Measurements from ENCODE around the gene SPAG9.
"Not testable (repeated sequence)": the region's sequence is repeated elsewhere in the genome, so short reads cannot be mapped to it uniquely, and the experiment has no call there.

SPAG9 gene

GRCh38 chr17:51118330-51119195, 2.1 kb downstream of the SPAG9 start:
- H3K27me3 Mint-ChIP-seq, result no peaks in the 10 kb centered on the region
- no peak overlapping the region for H3K27ac Mint-ChIP-seq
- ATAC-seq (no peak), DNase-seq (no peak)
- no peaks in the 10 kb centered on the region for H3K9me3 Mint-ChIP-seq
- H3K4me1 Mint-ChIP-seq, result peaks cover 60% of the 10 kb centered on the region
- H3K4me3 Mint-ChIP-seq, result peak overlapping the region; percentile 93 to 99

GRCh38 chr17:51115179-51115578, 5.5 kb downstream of the SPAG9 start:
- no peaks in the 10 kb centered on the region for H3K27me3 Mint-ChIP-seq
- no peak overlapping the region for H3K27ac Mint-ChIP-seq
- ATAC-seq (no peak), DNase-seq (no peak)
- H3K4me3 Mint-ChIP-seq, result no peak overlapping the region
- H3K9me3 Mint-ChIP-seq, result no peaks in the 10 kb centered on the region
- H3K4me1 Mint-ChIP-seq, result peaks cover 42% of the 10 kb centered on the region

GRCh38 chr17:51112303-51113222, 8.1 kb downstream of the SPAG9 start:
- not testable (repeated sequence) for H3K4me3 Mint-ChIP-seq, DNase-seq, ATAC-seq, H3K27me3 Mint-ChIP-seq, H3K27ac Mint-ChIP-seq, H3K9me3 Mint-ChIP-seq
- peaks cover 26% of the 10 kb centered on the region for H3K4me1 Mint-ChIP-seq

- ATAC-seq, result no peak
- H3K27me3 Mint-ChIP-seq, result no peaks in the 10 kb centered on the region
- H3K4me3 Mint-ChIP-seq, result no peak overlapping the region
- peak overlapping the region in 1 of 2 donors; percentile 71 for H3K27ac Mint-ChIP-seq
- DNase-seq, result no peak
- H3K9me3 Mint-ChIP-seq, result no peaks in the 10 kb centered on the region
- H3K4me1 Mint-ChIP-seq, result peaks cover 11% of the 10 kb centered on the region
Measured at GRCh38 chr17:51107778-51108177, 12.9 kb downstream of the SPAG9 start.

DNA sequence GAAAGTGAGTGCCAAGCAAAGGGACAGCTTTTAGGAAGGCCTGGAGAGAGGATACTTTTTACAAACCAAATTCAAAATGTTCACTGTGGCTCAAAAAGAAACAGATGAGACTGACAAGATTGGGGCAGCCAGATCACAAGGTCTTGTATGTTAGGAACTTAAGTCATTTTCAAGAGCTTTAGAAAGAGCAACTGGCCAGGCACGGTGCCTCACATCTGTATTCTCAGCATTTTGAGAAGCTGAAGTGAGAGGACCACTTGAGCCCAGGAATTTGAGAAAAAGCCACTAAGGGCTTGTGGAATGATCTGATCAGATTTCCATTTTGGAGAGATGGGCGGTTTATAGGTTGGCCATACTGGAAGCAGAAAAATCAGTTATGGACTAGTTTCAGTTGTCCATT, 17.2 kb downstream of the SPAG9 start:
- Mint-ChIP-seq H3K4me1 (peaks cover 12% of the 10 kb centered on the region), H3K9me3 (no peaks in the 10 kb centered on the region), H3K4me3 (no peak overlapping the region), H3K27me3 (no peaks in the 10 kb centered on the region), H3K27ac (no peak overlapping the region)
- ATAC-seq (no peak), DNase-seq (no peak)

DNA sequence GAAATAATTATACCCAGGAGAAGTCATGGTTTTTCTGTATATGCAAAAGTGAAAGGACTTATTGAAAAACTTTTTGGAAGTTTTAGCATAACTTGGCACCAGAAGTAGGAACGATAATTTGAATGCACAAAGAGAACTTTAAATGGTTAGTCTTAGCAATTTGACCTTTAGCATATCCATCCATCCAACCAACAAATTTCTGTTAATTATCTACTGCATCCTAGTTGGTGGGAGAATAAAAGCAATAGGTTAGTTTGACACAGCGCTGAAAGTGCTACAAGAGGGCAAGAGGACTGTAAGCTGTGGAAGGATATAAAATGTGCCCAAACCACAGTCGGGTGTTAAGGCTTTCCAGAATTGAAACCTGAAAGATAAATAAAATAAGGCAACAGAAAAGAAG, 17.6 kb downstream of the SPAG9 start:
- Mint-ChIP-seq H3K27ac (no peak overlapping the region), H3K4me1 (peaks cover 16% of the 10 kb centered on the region), H3K9me3 (no peaks in the 10 kb centered on the region), H3K4me3 (no peak overlapping the region), H3K27me3 (no peaks in the 10 kb centered on the region)
- DNase-seq, result no peak
- no peak for ATAC-seq

GRCh38 chr17:51097708-51098446, 22.8 kb downstream of the SPAG9 start:
- H3K27me3 Mint-ChIP-seq, result no peaks in the 10 kb centered on the region
- H3K27ac Mint-ChIP-seq, result no peak overlapping the region

GRCh38 chr17:51091635-51092034, 29.0 kb downstream of the SPAG9 start:
- peaks cover 8% of the 10 kb centered on the region for H3K4me1 Mint-ChIP-seq
- ATAC-seq, result no peak
- peak overlapping the region in 1 of 2 donors; percentile 57 for H3K27ac Mint-ChIP-seq
- H3K27me3 Mint-ChIP-seq, result no peaks in the 10 kb centered on the region
- DNase-seq, result no peak
- no peaks in the 10 kb centered on the region for H3K9me3 Mint-ChIP-seq
- H3K4me3 Mint-ChIP-seq, result no peak overlapping the region

More at GRCh38 chr17:51097708-51098446, 22.8 kb downstream of the SPAG9 start:
- ATAC-seq, result peak; percentile 39
- Mint-ChIP-seq H3K4me3 (no peak overlapping the region), H3K4me1 (peaks cover 25% of the 10 kb centered on the region), H3K9me3 (no peaks in the 10 kb centered on the region)
- DNase-seq, result no peak

GRCh38 chr17:51088868-51089267, 31.8 kb downstream of the SPAG9 start:
- H3K27ac Mint-ChIP-seq, H3K4me3 Mint-ChIP-seq, ATAC-seq, DNase-seq, H3K4me1 Mint-ChIP-seq, H3K9me3 Mint-ChIP-seq, H3K27me3 Mint-ChIP-seq: not testable (repeated sequence)

- H3K4me3 Mint-ChIP-seq, result no peak overlapping the region
Measured at GRCh38 chr17:51088287-51088686, 32.4 kb downstream of the SPAG9 start.

DNA sequence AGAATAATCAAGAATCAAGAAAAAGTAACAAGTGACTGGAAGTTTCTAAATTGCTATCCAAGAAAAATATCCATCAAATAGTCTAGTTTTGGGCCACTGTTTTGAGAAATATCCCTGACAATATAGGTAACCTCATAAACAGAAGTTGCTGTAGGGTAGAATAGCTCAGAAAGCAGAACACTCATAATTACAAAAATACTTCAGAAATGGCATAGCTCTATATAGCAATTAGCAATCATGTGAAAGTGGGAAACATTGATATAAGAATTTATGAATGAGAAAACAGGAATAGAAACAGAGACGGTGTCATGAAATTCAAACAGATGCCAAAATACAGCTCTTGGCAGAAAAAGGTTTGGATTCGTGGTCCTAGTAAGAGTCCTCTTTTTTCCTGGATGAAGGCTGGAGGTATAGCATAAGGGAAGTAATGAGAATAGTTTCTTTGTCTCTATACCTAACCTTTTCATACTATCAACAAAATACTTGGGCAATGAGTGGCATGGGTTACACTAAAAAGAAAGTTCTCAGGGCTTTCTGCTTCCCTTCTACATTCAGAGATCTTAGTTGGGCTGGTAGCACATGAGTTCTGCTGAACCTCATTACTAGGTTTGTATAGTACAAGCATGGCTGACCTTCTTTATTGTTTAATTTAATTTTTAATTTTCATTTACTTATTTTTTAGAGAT, 33.5 kb downstream of the SPAG9 start:
- no peaks in the 10 kb centered on the region for H3K9me3 Mint-ChIP-seq
- H3K27ac Mint-ChIP-seq, result no peak overlapping the region
- no peak overlapping the region for H3K4me3 Mint-ChIP-seq
- H3K27me3 Mint-ChIP-seq, result no peaks in the 10 kb centered on the region
- ATAC-seq (no peak), DNase-seq (no peak)
- H3K4me1 Mint-ChIP-seq, result peaks cover 5% of the 10 kb centered on the region

More at GRCh38 chr17:51088287-51088686, 32.4 kb downstream of the SPAG9 start:
- H3K27ac Mint-ChIP-seq, result no peak overlapping the region
- DNase-seq (no peak), ATAC-seq (no peak)
- no peaks in the 10 kb centered on the region for H3K9me3 Mint-ChIP-seq
- no peaks in the 10 kb centered on the region for H3K27me3 Mint-ChIP-seq
- peaks cover 5% of the 10 kb centered on the region for H3K4me1 Mint-ChIP-seq

- peak overlapping the region in 1 of 2 donors; percentile 69 for H3K27ac Mint-ChIP-seq
- H3K9me3 Mint-ChIP-seq, result no peaks in the 10 kb centered on the region
- H3K4me1 Mint-ChIP-seq, result peaks cover 5% of the 10 kb centered on the region
- no peaks in the 10 kb centered on the region for H3K27me3 Mint-ChIP-seq
- ATAC-seq (no peak), DNase-seq (no peak)
- H3K4me3 Mint-ChIP-seq, result no peak overlapping the region
Measured at GRCh38 chr17:51085150-51085805, 35.4 kb downstream of the SPAG9 start.

DNA sequence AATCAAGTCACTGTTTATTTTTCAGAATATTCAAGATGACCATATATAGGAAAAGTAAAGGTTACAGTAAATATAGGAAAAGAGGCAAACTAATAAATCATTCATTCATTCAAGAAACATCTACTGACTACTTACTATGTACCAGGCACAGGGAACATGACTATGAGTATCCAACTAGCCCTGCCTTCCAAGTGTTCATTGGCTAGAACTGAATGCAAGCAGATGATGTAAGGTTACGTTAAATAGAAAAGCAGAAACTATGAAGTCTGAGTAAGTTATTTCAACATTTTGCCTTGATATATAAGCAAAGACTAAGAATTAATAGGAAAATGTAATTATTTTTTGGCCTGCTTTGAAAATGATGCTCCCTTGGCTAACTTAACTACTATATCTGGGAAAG, 36.7 kb downstream of the SPAG9 start:
- no peak for ATAC-seq
- no peak overlapping the region for H3K27ac Mint-ChIP-seq

DNA sequence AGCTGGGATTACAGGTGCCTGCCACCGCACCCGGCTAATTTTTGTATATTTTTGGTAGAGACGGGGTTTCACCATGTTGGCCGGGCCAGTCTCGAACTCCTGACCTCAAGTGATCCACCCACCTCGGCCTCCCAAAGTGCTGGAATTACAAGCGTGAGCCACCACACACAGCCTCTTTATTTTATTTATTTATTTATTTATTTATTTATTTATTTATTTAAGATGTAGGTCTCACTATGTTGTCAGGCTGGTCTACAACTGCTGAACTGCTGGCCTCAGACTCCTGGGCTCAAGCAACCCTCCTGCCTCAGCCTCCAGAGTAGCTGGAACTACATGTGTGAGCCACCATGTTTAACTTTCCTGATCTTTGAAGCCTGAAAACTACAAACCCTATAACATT, 37.3 kb downstream of the SPAG9 start:
- not testable (repeated sequence) for H3K4me3 Mint-ChIP-seq, H3K4me1 Mint-ChIP-seq, H3K27ac Mint-ChIP-seq, H3K9me3 Mint-ChIP-seq, DNase-seq, H3K27me3 Mint-ChIP-seq, ATAC-seq

More for the DNA sequence above, 36.7 kb downstream of the SPAG9 start:
- H3K9me3 Mint-ChIP-seq, result no peaks in the 10 kb centered on the region
- DNase-seq, result no peak
- no peak overlapping the region for H3K4me3 Mint-ChIP-seq
- H3K4me1 Mint-ChIP-seq, result peaks cover 5% of the 10 kb centered on the region
- H3K27me3 Mint-ChIP-seq, result no peaks in the 10 kb centered on the region

Measured in stimulated activated naive CD8-positive, alpha-beta T cell treated with anti-CD3 and anti-CD28 coated beads, Interleukin-15, amount 100 ng/mL, for 72 hours (primary cell).